Parathyroid adenoma (tissue), 2 donors: ENCODE results near the gene FN1.

Source experiments
- H2AFZ ChIP-seq: fragments of 300-600 bp; sonication (generic); one replicate; pipeline ENCODE4 v1.7.0; 2017; ENCODE audit warnings: antibody characterized with exemption, mild to moderate bottlenecking
- H3K27ac ChIP-seq: fragments of 300-600 bp; sonication (generic); one replicate; pipeline ENCODE4 v1.7.0; 2017
- H3K27me3 ChIP-seq: fragments of 300-600 bp; sonication (generic); one replicate; pipeline ENCODE4 v1.7.0; 2017; ENCODE audit warnings: low read length; ENCODE audit not compliant: control insufficient read depth, insufficient read depth
- H3K36me3 ChIP-seq: fragments of 300-600 bp; sonication (generic); one replicate; pipeline ENCODE4 v1.7.0; 2017; ENCODE audit warnings: low read length; ENCODE audit not compliant: control insufficient read depth, insufficient read depth
- H3K4me1 ChIP-seq: fragments of 300-600 bp; sonication (generic); one replicate; pipeline ENCODE4 v1.7.0; 2017; ENCODE audit warnings: control low read depth
- H3K4me2 ChIP-seq: fragments of 300-600 bp; sonication (generic); one replicate; pipeline ENCODE4 v1.7.0; 2017; ENCODE audit warnings: low read length
- H3K4me3 ChIP-seq: fragments of 300-600 bp; sonication (generic); one replicate; pipeline ENCODE4 v1.7.0; 2017; ENCODE audit warnings: low read depth, low read length
- H3K79me2 ChIP-seq: fragments of 300-600 bp; sonication (generic); one replicate; pipeline ENCODE4 v1.7.0; 2017; ENCODE audit warnings: control low read depth
- H3K9ac ChIP-seq: fragments of 300-600 bp; sonication (generic); one replicate; pipeline ENCODE4 v1.7.0; 2017; ENCODE audit warnings: mild to moderate bottlenecking
- H3K9me3 ChIP-seq: fragments of 300-600 bp; sonication (generic); one replicate; pipeline ENCODE4 v1.7.0; 2017; ENCODE audit warnings: low read length; ENCODE audit not compliant: control insufficient read depth
- TF ChIP-seq, protein P1 (sequence below): fragments of 300-600 bp; sonication (generic); IDR thresholded peaks from one replicate; pipeline ENCODE4 v1.7.0; 2017; ENCODE audit warnings: antibody characterized with exemption, mild to moderate bottlenecking
- donor health status: primary hyperparathyroidism.

The FN1 gene

DNA sequence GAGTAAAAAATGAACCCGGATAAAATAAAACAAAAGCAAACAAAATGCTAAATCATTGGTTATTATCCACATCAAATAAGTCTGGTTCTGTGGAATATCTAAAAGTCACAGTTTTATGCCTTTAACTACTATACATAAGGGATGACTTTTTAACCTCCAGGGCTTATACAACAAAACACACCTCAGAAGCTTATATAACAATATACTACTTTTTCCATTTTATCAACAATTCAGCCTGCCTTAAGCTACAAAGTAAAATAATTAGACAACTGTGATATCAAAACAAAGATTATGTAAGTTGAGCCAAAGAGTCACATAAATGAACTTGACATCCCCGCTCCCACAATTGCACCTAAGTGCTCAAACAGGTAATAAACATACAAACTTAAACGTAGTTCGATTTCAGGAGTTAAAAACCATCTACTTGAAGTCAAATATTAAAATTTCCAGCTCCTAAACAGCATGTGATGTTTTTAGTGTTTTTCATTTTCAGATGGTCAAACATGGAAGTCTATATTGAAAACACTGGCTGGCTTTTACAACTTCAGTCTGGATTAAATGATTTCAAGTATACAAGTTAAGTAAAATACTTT lies 69.3 kb downstream of the FN1 start:
- Histone ChIP-seq H3K36me3 (no peaks in the 10 kb centered on the region), H2AFZ (no peak overlapping the region)
- TF ChIP-seq, protein P1, sequence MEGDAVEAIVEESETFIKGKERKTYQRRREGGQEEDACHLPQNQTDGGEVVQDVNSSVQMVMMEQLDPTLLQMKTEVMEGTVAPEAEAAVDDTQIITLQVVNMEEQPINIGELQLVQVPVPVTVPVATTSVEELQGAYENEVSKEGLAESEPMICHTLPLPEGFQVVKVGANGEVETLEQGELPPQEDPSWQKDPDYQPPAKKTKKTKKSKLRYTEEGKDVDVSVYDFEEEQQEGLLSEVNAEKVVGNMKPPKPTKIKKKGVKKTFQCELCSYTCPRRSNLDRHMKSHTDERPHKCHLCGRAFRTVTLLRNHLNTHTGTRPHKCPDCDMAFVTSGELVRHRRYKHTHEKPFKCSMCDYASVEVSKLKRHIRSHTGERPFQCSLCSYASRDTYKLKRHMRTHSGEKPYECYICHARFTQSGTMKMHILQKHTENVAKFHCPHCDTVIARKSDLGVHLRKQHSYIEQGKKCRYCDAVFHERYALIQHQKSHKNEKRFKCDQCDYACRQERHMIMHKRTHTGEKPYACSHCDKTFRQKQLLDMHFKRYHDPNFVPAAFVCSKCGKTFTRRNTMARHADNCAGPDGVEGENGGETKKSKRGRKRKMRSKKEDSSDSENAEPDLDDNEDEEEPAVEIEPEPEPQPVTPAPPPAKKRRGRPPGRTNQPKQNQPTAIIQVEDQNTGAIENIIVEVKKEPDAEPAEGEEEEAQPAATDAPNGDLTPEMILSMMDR: no peak

GRCh38 chr2:215365184-215365658 lies 70.6 kb downstream of the FN1 start:
- TF ChIP-seq, protein P1: no peak
- Histone ChIP-seq H2AFZ (no peak overlapping the region), H3K4me2 (no peak overlapping the region), H3K9ac (no peak overlapping the region), H3K4me3 (no peak overlapping the region), H3K27me3 (no peaks in the 10 kb centered on the region), H3K36me3 (no peaks in the 10 kb centered on the region), H3K27ac (no peak overlapping the region), H3K4me1 (no peaks in the 10 kb centered on the region), H3K79me2 (no peaks in the 10 kb centered on the region), H3K9me3 (no peaks in the 10 kb centered on the region)

More for the DNA sequence above, 69.3 kb downstream of the FN1 start:
- no peak overlapping the region for H3K9ac ChIP-seq
- H3K9me3 ChIP-seq: no peaks in the 10 kb centered on the region
- no peak overlapping the region for H3K4me2 ChIP-seq
- H3K27ac ChIP-seq: no peak overlapping the region
- no peaks in the 10 kb centered on the region for H3K79me2 ChIP-seq
- no peaks in the 10 kb centered on the region for H3K27me3 ChIP-seq
- H3K4me3 ChIP-seq: no peak overlapping the region
- no peaks in the 10 kb centered on the region for H3K4me1 ChIP-seq

DNA sequence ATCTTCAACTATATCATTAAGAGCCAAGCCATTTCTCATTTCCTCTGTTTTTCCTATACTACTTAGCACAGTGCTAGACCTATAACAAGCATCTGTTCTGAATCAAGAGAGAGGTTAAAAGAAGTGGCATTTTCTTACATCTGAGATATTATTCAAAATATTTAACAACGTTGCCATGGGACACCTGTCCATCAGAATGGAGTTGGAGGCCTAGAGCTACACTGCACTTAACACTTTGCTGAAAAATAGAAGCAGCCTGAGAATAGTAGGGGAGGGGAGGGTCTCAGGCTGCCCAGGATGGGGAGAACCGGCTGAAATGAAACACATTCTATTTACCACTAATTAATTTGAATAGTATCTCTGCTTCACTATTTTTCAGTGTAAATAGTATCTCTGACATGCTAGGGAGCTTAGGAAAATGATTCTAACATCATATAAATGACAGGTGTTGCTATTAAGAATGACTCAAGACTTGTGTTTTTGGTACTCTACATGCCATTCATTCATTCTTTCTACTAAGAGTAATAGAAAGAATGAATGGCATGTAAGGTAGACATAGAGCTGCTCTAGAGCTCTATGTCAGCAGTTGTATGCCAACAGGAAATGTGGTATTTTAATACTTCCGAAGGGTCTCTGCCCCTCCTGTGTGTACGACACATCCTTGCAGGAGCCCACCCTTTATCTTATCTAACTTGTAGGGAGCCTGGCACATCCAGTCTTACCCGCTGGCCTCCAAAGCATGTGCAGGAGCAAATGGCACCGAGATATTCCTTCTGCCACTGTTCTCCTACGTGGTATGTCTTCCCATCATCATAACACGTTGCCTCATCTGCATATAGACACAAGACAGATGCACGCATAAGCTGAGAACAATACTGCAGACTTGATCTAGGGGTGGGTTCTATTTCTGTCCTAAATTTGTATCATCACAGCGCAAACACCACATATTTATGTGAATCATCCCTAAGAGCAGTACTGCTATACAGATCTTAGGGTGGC lies 71.4 kb downstream of the FN1 start:
- Histone ChIP-seq H2AFZ (no peak overlapping the region), H3K27ac (no peak overlapping the region), H3K27me3 (no peaks in the 10 kb centered on the region), H3K9ac (no peak overlapping the region), H3K4me1 (no peaks in the 10 kb centered on the region), H3K79me2 (no peaks in the 10 kb centered on the region), H3K4me2 (no peak overlapping the region), H3K36me3 (no peaks in the 10 kb centered on the region), H3K9me3 (no peaks in the 10 kb centered on the region), H3K4me3 (no peak overlapping the region)
- TF ChIP-seq, protein P1: no peak

- no peaks in the 10 kb centered on the region for H3K79me2 ChIP-seq
- H3K9ac ChIP-seq: no peak overlapping the region
- H3K36me3 ChIP-seq: no peaks in the 10 kb centered on the region
Measured at GRCh38 chr2:215363461-215364156, 72.3 kb downstream of the FN1 start.

More at GRCh38 chr2:215363461-215364156, 72.3 kb downstream of the FN1 start:
- H2AFZ ChIP-seq: no peak overlapping the region
- no peak overlapping the region for H3K4me2 ChIP-seq
- no peak overlapping the region for H3K4me3 ChIP-seq
- no peaks in the 10 kb centered on the region for H3K4me1 ChIP-seq
- no peaks in the 10 kb centered on the region for H3K27me3 ChIP-seq
- H3K9me3 ChIP-seq: no peaks in the 10 kb centered on the region
- TF ChIP-seq, protein P1: no peak
- no peak overlapping the region for H3K27ac ChIP-seq
